Activated CD4-positive, alpha-beta T cell treated with anti-CD3 and anti-CD28 coated beads, Interleukin-10, Interleukin-2, amounts not matched to agents 100 ng/mL and 50 ng/mL, durations not matched to agents 16 hours and 8 hours (primary cell): Measurements from ENCODE around the gene CUBN.

ENCODE experiments used
- DNase-seq: peaks from one replicate; pipeline ENCODE4 v3.0.0-alpha.2; 2020

The CUBN gene

GRCh38 chr10:17101257-17101909, 28.2 kb downstream of the CUBN start:
- no peak for DNase-seq

- no peak for DNase-seq
These were observed 29.0 kb downstream of the CUBN start for GRCh38 chr10:17100586-17100985.

GRCh38 chr10:17098012-17098411, 31.6 kb downstream of the CUBN start:
- no peak for DNase-seq

- DNase-seq = no peak
These were observed 34.8 kb downstream of the CUBN start for GRCh38 chr10:17094844-17095243.

- DNase-seq = no peak
These were observed 36.4 kb downstream of the CUBN start for GRCh38 chr10:17092986-17093803.

GRCh38 chr10:17092216-17092944, 37.2 kb downstream of the CUBN start:
- peak; percentile 14 for DNase-seq

GRCh38 chr10:17088118-17088806, 41.3 kb downstream of the CUBN start:
- DNase-seq = no peak

- DNase-seq = no peak
These were observed 42.7 kb downstream of the CUBN start for GRCh38 chr10:17086865-17087367.

GRCh38 chr10:17085011-17085725, 44.4 kb downstream of the CUBN start:
- DNase-seq = no peak

- no peak for DNase-seq
These were observed 45.4 kb downstream of the CUBN start for GRCh38 chr10:17084258-17084657.

GRCh38 chr10:17081431-17081830, 48.2 kb downstream of the CUBN start:
- DNase-seq = no peak

GRCh38 chr10:17077890-17078289, 51.7 kb downstream of the CUBN start:
- no peak for DNase-seq

GRCh38 chr10:17077346-17077781, 52.2 kb downstream of the CUBN start:
- DNase-seq = no peak

- DNase-seq = no peak
These were observed 52.8 kb downstream of the CUBN start for GRCh38 chr10:17076626-17077345.

- no peak for DNase-seq
These were observed 53.9 kb downstream of the CUBN start for GRCh38 chr10:17075533-17076359.

GRCh38 chr10:17074541-17074847, 55.1 kb downstream of the CUBN start:
- DNase-seq = peak; percentile 51

GRCh38 chr10:17073725-17074540, 55.7 kb downstream of the CUBN start:
- no peak for DNase-seq

- DNase-seq = no peak
These were observed 60.7 kb downstream of the CUBN start for GRCh38 chr10:17068953-17069352.

GRCh38 chr10:17067376-17068264, 62.0 kb downstream of the CUBN start:
- peak; percentile 21 for DNase-seq
